Activated CD4-positive, alpha-beta T cell treated with anti-CD3 and anti-CD28 coated beads, Interleukin-10, Interleukin-2, amounts not matched to agents 100 ng/mL and 50 ng/mL, durations not matched to agents 16 hours and 8 hours (primary cell): Measurements from ENCODE around the gene OASL.
"Not testable (repeated sequence)": the region's sequence is repeated elsewhere in the genome, so short reads cannot be mapped to it uniquely, and the experiment has no call there.

Source experiments
- DNase-seq: peaks from one replicate; pipeline ENCODE4 v3.0.0-alpha.2; 2020

The OASL gene

DNA sequence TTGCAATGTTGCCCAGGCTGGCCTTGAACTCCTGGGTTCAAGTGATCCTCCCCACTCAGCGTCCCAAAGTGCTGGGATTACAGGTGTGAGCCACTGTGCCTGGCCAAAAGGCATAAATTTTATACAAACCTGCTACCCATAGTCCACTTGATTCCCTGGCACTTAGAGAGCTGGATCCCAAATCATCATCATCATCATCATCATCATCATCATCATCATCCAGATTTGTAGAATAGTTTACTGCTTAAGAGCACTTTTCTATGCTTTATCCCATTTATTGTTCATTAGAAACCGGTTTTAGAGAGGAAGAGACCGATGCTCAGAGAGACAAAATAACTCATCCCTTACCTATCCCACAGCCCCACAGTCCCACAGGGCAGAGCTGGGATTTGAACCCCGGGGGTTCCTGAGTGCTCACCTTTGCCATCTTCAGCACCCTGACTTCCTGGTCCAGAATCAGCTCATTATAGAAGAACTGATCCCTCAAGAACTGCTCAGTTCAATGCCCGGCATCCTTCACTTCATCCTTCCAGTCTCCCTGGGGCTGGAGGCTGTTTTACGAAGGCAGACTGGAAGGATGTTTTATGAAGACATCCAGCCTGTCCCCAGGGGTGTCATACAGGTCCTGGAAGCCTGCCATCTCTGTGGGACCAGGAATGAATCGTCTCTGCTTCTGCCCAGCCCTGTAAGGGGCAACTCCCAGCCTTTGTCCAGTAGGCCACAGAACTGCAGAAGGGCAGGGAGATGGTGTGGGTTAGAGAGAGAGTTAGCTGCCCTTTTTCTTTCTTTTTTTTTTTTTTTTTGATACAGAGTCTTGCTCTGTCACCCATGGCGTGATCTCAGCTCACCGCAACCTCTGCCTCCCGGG is 20.2 kb upstream of the OASL start:
- DNase-seq, result no peak

DNA sequence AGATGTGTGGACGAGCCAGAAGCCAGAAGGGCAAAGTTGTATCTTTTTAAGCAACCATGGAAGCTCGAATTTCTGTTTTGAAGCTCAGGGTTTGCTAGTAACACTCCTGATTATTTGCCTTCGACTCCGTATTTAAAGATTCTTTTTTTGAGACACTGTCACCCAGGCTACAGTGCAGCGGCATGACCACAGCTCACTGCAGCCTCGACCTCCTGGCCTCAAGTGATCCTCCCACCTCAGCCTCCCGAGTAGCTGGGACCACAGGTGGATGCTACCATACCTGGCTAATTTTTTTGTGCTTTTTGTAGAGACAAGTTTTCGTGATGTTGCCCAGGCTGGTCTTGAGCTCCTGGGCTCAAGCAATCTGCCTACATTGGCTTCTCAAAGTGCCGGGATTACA is 18.7 kb upstream of the OASL start:
- DNase-seq, result no peak

DNA sequence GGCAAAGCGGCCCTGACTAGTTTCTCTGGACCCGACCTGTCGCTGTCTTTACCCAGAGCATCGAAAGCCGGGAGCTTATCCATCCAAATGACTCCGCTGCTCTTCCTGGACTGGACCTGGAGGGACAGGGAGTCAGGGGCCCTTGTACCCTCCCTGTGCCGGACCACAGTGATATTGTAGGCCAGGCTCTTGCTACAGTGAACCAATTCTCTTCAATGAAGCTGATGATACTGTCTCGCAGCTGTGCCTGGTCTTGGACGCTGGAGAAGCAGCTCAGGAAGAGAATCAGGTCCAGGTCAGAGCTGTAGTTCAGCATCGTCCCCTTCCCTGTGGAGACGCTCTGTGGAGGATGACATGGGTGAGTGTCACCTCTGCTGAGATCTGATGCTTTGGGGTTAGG is 14.7 kb upstream of the OASL start:
- DNase-seq, result no peak

DNA sequence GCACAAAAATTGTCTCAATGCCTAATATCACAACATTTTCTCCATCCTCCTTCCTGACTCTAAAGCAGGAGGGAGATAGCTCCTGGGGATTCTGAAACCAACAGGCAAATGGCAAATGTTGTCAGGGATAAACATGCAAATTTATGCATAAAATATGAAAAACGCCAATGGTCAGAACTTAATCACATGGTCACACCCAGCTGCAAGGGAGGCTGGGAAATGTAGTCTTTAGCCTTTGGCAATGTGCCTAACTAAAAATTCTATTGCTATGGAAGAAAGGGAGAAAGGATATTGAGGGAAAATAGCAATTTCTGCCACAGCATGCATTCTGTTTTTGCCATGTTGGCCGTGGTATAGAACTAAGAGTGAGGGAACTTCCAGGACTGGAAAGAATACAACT is 11.7 kb upstream of the OASL start:
- DNase-seq, result no peak

DNA sequence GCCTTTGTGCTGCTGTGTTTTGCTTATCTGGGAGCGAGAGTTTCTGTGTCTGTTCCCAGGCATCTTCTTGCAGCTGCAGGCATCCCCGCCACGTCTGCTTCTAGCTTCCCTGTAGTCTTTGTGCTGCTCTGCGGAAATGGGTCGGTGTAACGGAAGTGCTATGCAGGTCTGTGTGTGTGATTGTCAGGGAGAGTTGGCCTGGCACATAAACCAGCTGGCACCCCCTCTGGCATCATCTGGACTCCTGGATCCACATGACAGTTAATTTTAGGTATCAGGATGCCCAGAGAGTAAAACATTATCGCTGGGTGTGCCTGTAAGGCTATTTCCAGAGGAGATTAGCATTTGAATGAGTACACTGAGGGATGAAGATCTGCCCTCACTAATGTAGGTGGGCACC is 9.4 kb upstream of the OASL start:
- DNase-seq, result no peak

DNA sequence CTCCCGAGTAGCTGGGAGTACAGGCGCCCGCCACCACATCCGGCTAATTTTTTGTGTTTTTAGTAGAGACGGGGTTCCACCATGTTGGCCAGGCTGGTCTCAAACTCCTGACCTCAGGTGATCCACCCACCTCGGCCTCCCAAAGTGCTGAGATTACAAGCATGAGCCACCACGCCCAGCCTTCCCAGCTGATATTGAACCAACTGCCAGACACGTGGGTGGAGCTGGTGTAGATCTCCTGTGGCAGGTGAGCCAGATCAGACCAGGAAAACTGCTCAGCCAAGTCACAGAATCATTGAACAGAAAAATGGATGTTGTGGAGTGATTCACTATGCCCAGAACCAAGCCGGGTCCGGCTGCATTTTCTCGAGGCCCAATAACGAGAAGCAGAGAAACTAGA is 8.4 kb upstream of the OASL start:
- not testable (repeated sequence) for DNase-seq

DNA sequence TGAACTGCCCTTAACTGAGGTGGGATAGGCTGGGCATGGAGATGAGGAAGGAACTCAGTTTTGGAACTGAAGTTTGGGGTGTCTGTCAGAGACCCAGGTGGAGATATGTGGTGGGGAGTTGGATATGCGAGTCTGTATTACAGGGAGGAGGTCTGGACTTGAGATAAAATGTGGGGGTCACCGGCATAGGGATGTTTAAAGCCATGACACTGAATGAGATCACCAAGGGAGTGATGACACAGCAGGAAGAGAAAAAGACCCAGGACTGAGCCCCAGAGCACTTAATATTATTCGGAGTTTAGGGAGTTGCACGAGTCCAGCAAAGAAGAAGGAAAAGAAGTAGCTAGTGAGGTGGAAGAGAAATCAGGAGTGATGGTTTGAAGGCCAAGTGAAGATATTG is 4.0 kb upstream of the OASL start:
- no peak for DNase-seq

GRCh38 chr12:121036810-121037326 is 2.2 kb downstream of the OASL start:
- peak; percentile 91 for DNase-seq

GRCh38 chr12:121034616-121035305 is 4.3 kb downstream of the OASL start:
- DNase-seq, result peak; percentile 24

- DNase-seq, result peak; percentile 94
These were observed 5.3 kb downstream of the OASL start for GRCh38 chr12:121033625-121034349.

GRCh38 chr12:121030576-121031212 is 8.4 kb downstream of the OASL start:
- no peak for DNase-seq

DNA sequence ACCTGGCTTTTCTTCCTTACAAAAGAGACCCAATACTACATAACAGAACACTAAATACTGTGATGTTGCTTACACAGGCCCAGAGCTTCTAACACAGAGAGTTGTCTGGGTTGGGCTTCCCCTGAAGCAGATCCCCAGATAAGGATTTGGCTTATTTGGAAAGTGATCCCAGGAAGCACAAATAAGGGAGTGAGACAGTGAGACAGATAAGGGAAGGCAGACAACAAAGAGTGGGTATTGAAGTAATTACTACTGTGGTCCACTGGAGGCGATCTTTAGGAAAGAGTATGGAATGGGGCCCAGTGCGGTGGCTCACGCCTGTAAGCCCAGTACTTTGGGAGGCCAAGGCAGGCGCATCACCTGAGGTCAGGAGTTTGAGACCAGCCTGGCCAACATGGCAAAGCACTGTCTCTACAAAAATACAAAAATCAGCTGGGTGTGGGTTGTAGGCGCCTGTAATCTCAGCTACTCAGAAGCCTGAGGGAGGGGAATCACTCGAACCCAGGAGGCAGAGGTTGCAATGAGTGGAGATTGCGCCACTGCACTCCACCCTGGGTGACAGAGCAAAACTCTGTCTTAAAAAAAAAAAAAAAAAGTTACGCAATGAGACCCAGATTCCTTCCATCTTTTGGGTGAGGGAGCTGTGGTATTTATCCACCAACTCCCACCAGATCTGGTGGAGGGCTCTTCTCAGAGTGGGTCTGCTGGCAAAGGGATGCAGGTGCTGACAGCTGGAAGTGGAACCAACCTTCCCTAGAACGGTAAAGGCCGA is 12.6 kb downstream of the OASL start:
- no peak for DNase-seq

- DNase-seq, result no peak
These were observed 13.4 kb downstream of the OASL start for GRCh38 chr12:121025442-121026226.

- no peak for DNase-seq
These were observed 15.2 kb downstream of the OASL start for GRCh38 chr12:121023799-121024198.

DNA sequence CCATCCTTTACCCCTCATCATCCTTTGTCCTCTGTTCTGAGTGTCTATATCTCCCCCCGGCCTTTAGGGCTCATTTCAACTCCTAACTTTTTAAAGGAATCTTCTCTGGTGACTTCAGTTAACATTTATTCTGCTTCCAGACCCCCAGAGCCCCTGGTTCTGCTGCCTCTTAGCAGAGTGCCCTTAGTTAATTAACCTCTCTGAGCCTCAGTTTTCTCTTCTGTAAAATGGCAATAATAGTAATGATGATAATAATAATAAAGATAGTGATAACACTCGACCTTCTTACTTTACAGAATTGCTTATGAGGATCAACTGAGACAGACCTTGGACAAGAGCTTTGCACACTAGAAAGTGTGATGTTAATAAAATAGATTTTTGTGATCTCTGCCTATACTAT is 16.3 kb downstream of the OASL start:
- no peak for DNase-seq

DNA sequence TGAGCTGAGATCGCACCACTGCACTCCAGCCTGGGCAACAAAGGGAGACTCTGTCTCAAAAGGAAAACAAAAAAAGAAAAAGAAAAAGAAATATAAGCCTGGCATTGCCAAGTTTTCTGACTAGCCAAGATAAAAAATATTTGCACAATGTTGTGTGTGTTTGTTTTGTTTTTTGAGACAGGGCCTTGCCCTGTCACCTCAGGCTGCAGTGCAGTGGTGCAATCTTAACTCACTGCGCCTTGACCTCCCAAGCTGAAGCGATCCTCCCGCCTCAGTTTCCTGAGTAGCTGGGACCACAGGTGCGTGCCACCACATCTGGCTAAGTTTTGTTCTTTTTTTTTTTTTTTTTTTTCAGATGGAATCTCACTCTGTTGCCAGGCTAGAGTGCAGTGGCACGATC is 17.3 kb downstream of the OASL start:
- DNase-seq, result no peak

DNA sequence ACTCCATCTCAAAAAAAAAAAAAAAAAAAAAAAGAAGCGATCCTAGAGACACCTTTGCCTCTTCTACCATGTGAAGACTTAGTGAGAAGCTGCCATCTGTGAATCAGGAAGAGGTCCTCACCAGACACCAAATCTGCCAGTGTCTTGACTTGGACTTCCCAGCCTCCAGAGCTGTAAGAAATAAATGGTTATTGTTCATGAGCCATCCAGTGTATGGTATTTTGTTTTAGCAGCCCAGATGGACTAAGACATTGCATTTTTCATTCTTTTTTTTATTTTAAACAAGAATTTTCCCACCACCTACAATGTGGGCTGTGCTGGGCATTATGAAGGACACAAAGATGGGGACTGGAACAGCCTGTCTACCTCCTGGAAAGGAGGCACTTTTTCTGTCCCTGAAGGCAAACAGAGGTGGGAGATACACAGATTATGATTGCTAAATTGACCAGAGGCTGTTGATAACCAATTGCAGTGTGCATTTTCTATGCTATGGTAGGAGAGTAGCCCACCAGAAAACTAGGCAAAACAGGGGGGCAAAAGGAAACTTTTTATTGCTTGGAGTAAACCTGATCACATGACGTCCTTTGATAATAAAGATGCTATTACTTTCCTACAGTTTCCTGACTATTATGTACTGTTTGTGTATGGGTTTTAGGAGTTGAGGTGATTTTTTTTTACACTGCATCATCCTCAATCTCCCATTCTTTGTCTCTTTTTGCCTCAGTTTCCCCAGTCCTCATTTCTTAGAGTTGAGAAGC is 20.0 kb downstream of the OASL start:
- no peak for DNase-seq

DNA sequence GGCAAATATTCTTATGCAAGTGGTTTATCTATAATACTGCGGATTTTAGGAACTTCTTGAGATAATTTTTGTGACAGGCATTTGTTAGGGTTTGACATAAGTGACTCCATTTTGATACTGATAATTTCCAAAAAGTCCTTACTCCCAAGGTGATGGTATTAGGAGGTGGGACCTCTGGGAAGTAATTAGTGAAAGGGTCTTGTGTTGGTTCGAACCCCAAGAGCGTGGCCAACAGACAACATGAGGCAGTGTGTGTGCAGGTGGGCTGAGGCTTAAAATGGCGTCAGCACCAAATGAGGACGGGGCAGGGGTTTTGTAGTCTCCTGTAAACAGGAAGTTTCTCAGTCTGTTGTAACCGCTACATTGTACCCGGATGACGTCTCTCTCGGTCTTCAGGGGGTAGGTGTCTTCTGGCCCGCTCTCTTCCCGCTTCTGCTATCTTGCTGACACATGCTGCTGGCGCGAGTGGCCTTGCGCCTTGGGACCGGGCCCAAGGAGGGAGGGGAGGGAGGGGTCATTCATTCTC is 21.0 kb downstream of the OASL start:
- DNase-seq, result no peak

- DNase-seq, result peak; percentile 96
These were observed 22.9 kb downstream of the OASL start, which contains the start of gene C12orf43 for GRCh38 chr12:121015825-121016766. Gene C12orf43, minus strand, starts transcription at chr12:121016487. Its CDS starts 13 bp downstream, at chr12:121016474.
